Activated CD8-positive, alpha-beta memory T cell treated with anti-CD3 and anti-CD28 coated beads, Interleukin-2, amount 50 U/mL, for 1 hour (primary cell): ENCODE results near the gene IRF9.
A peak's percentile ranks its signal among the peaks of the same experiment; 100 is the strongest.

Source experiments
- DNase-seq: peaks from one replicate; pipeline ENCODE4 v3.0.0-alpha.2; 2020; ENCODE audit errors: extremely low read depth

The IRF9 gene

DNA sequence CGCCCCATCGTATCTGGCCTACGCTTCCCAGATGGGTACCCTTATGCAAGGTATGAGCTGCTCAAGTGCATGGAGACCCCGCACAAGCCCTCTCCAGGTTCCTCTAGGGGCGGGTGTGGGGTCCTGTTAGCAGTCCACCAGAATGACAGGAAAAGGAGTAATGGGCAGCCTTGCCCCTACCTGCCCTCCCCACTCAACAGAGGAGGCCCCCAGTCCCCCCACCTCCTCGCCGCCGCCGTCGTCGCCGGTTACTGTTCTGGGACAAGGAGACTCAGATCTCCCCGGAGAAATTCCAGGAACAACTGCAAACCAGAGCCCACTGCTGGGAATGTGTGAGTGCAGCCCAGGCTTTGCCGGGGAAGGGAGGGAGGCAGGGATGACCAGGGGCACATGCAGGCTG lies 16.8 kb downstream of the IRF9 start:
- no peak for DNase-seq

DNA sequence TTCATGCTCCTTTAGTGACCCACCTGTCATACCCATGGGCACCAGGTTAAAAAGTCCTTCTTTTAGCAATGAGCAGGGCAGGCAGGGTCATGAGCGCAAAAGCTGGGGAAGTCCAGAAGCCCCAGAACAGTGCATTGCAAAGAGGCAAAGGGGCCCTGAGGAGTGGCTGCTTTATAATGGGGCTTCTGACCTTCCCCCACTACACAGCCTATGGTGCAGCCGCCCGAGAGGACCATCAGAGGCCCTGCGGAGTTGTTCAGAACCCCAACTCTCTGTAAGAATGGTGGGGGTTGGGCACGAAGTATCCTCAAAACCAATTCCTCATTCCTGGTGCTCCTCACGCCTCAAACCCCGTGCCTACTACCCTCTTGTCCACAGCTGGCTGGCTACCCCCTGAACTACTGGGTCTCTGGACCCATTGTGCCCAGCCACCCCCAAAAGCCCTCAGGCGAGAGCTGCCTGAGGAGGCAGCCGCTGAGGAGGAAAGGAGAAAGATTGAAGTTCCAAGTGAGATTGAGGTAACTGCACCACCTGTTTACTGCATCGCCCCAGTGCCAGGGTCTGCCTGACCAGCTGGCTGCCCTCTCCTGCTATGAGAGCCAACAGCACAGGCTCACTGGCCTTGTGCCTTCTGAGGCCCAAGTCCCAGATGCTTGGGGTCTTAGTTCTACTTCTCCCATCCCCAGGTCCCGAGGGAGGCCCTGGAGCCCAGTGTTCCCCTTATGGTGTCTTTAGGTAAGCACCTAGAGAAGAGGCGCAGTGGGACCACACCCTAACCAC lies 17.5 kb downstream of the IRF9 start:
- DNase-seq: no peak

DNA sequence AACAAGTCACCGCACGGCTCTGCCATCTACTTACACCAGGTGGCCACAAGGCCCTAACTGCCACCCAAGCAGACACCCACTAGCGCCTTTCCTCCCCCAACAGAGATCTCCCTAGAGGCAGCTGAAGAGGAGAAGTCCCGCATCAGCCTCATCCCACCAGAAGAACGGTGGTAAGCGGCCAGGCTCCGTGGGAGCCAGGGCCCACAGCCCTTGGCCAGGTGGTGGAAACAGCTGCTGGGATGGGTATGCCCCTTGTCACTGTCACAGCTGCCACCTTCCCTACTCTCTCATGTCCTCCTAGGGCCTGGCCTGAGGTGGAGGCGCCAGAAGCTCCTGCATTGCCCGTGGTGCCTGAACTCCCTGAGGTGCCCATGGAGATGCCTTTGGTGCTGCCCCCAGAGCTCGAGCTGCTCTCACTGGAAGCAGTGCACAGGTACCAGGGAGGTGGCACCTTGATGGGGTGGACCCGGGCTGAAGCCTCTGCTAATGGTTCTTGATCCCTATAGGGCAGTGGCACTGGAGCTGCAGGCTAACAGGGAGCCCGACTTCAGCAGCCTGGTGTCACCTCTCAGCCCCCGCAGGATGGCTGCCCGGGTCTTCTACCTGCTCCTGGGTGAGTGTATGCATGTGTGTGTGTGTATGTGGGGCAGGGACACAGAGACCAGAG lies 18.4 kb downstream of the IRF9 start:
- no peak for DNase-seq

DNA sequence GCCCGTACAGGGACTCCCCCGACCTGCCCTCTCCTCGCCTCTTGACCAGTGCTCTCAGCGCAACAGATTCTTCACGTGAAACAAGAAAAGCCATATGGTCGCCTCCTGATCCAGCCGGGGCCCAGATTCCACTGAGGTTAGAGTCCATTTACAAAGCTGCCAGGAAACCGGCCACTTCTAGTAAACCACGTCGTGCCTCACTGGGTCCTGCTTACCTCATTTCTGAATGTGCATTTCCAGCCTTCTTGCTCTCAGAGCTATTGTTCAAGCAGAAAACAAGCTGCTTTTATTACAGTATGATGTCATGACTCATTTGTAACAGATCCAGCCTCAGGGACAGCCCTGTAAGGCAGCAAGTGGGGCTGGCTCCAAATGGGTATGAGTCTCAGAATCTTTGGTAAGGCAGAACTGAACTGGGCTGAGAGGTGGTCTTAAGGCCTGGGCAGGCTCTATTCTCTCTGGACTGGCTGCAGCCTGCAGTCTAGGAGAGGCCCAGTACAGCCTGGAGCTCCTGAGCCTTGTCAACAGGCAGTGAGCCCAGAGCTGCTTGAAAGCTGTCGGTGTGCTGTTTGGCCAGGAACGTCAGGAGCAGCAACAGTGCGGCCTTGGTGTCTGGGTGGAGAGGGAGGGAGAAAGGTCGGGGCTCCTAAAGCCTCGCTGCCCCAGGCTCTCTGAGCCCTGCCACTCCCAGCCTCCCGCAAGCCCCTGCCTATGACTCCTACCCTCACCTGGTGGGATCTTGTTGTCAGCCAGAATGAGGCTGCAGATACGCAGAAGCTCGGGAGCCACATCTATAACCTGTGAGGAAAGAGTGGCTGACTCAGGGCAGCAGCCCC lies 19.1 kb downstream of the IRF9 start:
- no peak for DNase-seq

DNA sequence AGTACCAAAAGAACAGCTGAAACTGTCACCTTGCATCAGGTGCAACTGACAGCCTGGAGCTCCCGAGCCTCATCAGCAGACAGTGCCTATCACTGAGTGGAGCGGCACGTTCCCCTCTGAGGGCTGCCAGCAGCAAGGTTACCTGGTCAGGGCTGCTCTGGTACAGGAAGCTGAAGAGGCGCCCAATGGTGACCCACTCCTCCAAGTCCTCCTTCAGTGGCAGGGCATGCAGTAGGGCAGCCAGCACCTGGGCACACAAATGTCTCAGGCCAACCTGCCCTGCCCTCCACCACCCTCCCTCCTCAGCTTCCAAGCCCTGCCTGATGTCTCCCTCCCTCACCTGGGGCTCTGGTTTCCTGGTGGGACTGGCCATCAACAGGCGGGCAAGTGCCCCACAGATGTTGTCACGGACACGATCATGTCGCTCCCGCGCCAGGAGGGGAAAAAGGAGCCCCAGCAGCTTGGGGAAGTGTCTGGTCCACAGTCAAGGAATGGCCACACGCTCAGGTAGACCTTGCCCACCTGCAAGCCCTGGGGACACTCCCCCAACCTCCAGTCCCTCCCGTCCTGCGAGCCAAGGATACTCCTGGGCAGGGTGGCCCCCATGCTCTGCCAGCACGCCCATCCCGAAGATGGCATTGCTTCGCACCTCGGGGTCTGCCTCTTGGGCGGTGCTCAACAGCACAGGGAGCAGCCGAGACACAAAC lies 20.5 kb downstream of the IRF9 start:
- DNase-seq: no peak

DNA sequence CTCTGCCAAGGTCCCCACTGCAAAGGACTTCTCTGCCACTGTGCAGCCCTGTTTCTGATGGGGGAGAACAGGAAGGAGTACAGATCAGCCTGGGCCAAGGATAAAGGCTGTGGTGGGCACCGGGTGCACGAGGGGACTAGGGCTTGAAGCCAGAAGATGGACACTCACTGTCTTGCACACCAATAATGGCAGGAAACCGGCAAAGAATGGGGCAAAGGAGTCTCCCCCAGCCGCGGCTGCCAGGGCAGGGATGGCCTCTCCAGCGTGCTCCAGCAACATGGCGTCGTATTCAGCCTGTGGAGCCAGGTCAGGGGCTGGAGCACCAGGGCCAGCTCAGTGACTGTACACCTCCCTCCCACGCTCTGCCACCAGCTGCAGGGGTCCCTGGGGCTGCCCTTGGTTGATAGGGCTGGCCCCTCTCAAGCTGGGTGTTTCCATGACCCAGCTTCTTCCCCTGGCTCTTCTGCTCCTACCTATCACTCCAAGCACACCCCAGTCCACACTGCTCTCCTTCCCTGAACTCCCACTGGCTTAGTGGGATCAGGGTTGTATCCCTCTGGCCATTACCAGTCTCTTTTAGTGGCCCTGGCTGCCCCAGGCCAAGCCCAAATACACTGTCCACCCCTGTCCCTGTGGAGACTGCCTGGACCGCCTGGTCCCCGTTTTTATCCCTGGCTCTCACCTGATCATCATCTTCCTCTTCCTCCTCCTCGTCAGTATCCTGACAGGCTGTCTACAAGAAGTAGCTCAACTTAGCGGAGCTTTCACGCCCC lies 21.2 kb downstream of the IRF9 start:
- DNase-seq: no peak

DNA sequence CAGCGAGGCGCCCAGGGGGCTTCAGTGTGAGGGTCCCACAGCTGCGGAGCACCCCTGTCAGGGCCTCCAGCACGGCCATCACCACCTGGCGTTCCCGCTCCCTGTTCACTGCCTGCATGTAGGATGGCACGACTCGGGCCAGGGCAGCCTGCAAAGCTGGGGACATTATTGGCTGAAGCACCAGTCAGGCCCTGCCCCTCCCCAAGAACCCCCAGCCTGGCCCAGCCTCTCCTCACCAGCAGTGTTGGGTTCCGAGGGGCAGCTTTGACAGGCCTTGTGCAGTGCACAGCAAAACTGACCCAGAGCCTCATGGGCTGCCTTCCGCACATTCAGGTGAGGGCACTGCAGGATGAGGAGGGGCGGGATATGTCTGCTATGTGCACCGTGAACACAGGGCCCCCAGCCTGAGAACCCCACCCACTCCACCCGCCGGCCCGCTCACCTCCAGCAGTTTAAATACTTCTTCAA lies 22.0 kb downstream of the IRF9 start:
- no peak for DNase-seq

DNA sequence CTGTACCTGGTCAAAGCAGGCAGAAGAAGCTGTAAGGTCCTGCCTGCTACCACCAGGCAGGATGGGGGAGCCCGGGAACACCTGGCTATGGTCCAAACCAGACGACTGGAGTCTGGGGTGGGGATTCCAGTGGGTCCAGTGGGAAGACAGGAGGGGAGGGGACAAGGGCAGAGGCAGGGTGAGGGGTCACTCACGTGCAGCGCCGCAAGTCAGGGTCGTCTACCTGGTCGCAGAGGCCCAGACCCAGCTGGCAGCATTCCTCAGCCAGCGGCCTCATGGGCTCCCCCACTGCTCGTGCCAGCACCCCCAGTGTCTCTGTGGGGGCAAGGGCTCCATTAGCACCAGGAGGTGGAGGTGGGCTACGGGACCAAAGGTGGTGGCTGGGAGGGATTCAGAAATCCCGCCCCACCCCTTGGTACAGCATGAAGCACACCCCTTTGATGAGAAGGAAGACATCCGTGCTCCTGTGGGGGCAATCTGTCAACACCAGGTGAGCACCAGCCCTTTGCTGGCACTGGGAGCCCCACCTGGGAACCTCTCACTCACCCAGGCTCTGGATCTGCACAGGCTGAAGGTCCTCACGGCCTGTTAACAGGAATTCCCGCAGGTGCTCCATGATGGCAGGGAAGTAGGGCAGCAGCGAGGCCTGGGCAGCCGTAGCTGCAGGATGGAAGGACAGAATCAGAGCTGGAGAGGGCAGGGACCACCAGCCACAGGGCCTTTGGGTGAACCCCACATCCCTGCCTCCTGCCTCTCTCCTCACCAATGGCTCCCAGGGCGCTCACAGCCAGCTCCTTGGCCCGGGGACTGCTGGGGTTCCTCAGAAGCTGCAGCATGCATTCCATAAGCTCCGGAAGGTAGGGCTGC lies 23.3 kb downstream of the IRF9 start:
- no peak for DNase-seq

DNA sequence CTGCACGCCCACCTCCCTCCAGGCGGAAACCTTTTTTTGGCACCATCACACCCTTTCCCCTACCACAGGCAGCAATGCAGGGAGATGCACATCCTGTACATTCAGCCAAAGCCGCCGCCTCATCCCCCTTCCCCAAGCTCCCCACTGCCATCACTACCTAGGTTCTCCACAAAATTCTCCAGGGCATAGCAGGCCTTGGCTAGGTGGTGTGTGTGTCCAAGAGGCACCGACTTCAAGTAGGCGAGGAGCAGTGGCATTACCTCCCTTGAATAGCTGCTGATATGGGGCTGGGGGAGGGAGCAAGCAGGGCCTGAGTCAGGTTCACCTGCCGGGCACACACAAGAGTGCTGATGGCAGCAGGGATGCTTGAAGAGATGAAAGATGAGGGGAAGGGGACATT lies 24.0 kb downstream of the IRF9 start:
- DNase-seq: no peak

DNA sequence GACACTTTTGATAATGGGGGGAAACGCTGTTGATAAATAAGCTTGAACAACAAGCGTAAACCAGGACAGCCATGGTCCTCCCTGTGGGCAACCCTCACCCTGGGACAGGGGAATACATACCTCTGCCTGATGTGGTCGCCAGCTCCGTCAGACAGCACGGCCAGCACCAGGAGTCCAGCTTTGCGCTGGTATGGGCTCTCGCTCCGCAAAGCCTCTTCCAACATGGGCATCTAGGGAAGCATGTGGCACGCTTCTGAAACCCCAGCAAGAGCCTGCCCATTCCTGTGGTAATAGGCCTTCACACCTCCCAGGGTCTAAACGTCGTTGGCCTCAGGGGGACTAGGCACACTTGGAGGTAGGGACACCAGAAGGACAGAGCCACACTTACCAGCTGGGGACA lies 24.7 kb downstream of the IRF9 start:
- no peak for DNase-seq

DNA sequence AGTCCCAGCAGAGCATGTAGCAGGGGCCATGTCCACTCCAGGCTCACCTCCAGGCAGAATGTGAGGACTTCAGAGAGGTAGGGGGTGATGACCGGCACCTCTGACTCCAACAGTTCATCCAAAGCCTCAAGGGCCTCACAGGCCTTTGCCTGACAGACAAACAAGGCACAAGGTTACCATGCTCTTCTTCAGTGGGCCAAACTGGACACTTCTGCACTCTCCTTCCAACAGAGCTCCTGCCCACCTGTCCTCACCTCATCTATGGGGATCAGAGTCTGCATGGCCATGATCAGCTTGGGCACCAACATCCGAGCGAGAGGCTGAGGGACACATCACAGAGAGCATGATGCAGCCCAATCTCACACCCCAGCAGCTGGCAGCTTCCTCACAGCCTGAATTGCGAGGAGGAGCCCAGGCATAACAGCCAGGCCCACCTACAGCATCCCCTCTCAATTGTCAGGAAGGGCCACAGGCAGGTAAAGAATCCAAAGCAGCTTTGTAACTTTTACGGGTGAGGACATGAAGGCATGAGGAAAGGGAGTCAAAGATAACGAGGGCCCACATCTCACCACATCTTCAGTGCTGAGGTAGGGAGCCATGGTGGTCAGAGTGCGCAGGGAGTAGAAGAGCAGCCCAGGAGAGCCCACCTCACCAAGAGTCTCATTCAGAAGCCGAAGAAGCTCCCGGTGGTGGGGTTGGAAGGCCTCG lies 25.9 kb downstream of the IRF9 start:
- no peak for DNase-seq

DNA sequence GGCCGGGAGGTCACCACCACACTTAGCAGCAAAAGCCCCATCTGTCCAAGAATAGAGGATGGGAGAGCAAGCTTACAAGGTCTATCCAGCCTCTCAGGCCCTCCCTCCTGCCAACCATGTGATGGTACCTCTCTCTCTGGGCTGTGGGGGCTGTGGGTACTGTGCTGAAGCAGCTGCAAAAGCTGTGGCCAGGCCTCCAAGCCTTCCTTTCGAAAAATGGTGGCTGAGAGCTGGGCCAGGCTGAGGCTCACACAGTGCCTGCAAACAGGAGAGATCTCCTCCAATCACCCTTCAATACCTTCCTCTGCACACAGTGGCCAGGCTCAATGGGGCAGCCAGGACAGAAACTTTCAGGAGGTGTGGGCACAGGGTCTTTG lies 26.5 kb downstream of the IRF9 start:
- no peak for DNase-seq

DNA sequence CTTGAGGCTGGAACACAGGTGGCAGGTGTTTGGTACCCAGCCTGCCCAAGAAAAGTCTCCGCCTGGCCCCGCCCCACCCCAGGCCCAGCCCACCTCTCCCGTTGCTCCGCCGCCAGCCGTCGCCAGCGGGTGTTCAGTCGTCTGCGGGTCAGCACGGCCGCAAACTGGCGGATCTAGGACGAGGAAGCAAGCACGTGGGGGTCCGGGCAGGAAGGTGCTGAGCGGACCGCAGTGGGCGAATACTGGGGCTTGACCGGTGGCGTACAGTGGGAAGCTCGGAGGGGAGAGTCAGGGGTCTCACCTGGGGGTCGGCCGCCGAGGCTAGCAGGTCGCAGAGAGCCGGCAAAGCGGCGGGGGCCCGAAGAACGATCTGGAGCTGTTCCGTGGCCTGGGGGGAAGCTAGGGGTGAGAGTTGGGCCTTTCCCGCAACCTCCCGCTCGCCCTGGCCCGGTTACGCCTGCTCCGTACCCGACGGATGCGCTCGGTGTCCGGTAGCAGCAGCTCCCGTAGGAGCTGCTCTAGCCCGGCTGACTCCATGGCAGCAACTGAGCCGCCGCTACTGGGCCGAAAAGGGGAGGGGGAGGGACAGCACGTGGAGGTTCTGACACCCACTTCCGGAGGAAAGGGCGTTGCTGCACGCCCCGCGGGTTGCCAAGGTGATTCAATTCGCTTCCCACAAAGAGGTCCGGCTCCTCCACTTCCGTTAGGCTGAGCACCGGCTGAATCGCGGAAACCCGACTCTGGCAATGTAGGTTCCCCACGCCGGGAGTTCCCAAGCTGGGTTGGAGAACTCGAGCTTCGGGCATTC lies 27.4 kb downstream of the IRF9 start, which contains the start of gene IPO4:
TSS of gene IPO4 (minus strand) at position 566 of the 808 bp plus-strand sequence. CDS start at position 537, 29 bp downstream.
- peak; percentile 93 for DNase-seq

DNA sequence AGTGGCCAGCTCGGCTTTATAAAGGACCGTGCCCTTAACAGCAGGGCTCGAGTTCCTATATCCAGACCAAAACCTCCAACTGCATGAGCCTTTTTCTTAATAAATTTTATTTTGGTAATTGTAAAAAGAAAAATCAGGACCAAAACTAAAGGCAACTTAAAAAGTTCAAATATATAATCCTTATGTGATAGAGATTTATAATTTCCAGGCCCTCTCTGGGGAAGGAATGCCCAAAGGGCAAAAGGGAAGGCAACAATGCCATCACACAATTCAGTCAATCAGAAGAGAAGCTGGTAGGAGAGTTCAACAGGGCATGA lies 28.0 kb downstream of the IRF9 start:
- no peak for DNase-seq

DNA sequence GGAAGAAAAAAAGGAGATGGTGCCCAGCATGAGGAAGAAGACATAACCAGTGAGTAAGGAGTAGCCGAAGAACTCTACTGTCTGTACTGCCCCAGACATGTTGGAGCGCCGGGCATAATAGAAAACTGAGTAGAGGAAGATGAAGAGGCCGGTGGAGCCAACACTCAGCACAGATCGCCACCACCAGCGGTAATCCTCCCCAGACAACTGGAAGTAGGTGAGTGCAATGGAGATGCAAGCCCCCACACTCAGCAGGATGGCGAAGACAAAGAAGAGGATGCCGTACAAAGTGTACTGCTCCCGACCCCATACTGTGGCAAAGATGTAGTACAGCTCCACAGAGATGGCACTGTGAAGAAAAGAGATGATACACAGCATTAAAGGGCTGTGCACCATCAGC lies 28.4 kb downstream of the IRF9 start:
- DNase-seq: no peak

DNA sequence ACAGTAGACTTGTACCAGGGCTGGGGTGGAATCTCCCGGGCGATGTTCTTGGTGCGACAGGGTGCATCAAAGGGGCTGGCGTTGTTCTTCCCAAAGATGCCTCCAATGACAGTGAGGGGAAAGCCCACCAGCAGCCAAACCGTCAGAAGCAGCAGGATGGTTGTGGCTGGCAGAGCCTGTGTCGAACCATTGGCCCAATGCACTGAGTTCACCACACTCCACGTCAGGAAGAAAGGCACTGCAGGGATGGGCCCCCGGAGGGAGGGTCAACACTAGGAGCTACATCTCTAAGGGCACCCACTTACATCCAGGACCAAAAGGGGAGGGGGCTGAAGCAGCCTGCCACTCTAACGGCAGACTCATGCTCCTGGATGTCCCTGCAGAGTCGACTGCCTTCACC lies 29.4 kb downstream of the IRF9 start:
- no peak for DNase-seq

DNA sequence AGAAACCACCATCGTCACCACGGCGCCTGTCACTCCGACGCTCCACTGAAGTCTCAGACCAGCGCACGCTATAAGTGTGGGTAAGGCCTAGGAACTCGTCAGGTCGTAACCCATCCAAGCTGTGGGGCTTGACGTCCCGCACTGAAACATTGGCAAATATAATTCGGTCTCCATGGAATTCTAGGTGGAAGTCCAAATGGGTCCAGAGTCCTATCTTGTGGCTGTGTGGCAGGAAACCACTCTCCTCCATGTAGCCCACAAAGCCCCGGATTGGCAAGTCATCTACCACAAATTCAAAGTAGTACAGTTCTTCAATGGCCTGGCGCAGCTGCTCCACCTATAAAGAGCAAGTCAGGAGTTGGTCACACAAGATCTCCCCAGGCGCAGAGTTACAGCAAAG lies 31.9 kb downstream of the IRF9 start:
- DNase-seq: no peak

DNA sequence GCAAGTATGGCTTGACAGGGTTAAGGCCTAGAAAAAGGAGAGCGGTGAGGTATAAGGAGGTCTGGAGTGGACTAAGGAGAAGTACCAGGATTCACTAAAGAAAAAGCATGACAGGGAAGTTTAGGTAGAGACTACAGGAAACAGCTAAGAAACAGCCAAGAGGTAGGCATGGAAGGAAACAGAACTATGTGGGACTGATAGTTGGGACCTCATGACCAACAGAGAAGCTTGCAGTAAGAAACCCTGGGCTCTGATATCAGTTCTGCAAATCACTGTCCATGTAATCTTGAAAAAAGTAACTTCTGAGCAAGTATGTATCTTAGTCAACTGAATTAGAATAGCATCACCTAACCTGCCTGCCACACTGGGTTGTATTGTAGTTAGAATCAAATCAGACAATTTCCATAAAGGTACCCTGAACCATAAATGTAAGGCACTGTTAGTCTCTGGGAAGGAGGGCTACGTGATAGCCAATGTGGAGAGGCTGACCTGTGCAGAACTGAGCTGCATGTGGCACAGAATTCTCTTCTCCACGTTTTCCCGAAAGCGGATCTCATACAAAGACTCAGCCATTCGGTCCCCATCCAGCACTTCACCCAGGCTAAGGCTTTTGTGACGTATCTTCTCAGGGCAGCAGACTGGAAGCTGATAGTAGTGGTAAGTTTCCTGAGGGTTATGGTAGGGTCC lies 33.3 kb downstream of the IRF9 start:
- DNase-seq: no peak
